Activated CD4-positive, alpha-beta T cell treated with anti-CD3 and anti-CD28 coated beads for 36 hours (primary cell): ENCODE measurements around the gene FAM153A. TPM values are rescaled to one million over a fixed set of nuclear protein-coding genes. Genes with fewer than 3 reads are reported as not detected.
"Not testable (repeated sequence)": the region's sequence is repeated elsewhere in the genome, so short reads cannot be mapped to it uniquely, and the experiment has no call there.

Experiments
- ATAC-seq: fragments of 200-7000 bp; cut with Tn5 transposase; one replicate; pipeline ENCODE4 v1.10.0; 2021; ENCODE audit warnings: mild to moderate bottlenecking, moderate library complexity
- CTCF ChIA-PET: fragments of 350-600 bp; sonication (Branson Sonifier 250); formaldehyde crosslinking; loops from one replicate; lab custom pipeline; 2021; ENCODE audit warnings: antibody characterized with exemption; lab: Charles Lee
- POLR2A ChIA-PET: fragments of 350-600 bp; sonication (Branson Sonifier 250); formaldehyde crosslinking; loops from one replicate; lab custom pipeline; 2021; ENCODE audit warnings: antibody characterized with exemption, inconsistent platforms; lab: Charles Lee
- DNase-seq: peaks from one replicate; pipeline ENCODE4 v3.0.0-alpha.2; 2020
- H3K27ac Mint-ChIP-seq: one replicate; pipeline ENCODE4 v1.8.0; 2021; ENCODE audit warnings: mixed read lengths
- H3K27me3 Mint-ChIP-seq: one replicate; pipeline ENCODE4 v1.8.0; 2021; ENCODE audit warnings: mixed read lengths
- H3K36me3 Mint-ChIP-seq: one replicate; pipeline ENCODE4 v1.8.0; 2021; ENCODE audit warnings: low read depth, mixed read lengths
- H3K4me1 Mint-ChIP-seq: one replicate; pipeline ENCODE4 v1.8.0; 2021; ENCODE audit warnings: mixed read lengths
- H3K4me3 Mint-ChIP-seq: one replicate; pipeline ENCODE4 v1.8.0; 2021; ENCODE audit warnings: mild to moderate bottlenecking, moderate library complexity, mixed read lengths
- H3K9me3 Mint-ChIP-seq: one replicate; pipeline ENCODE4 v1.8.0; 2021; ENCODE audit warnings: low read depth, mixed read lengths
- intact Hi-C, 2 experiments: fragments of 100-400 bp; cut with DNase I in 1 of 2; cut with micrococcal nuclease in 1 of 2; formaldehyde crosslinking; loops; one replicate each; pipeline versions ENCODE4 v1.14.2 to v1.15.1; 2022 to 2024; cut with DNase I, micrococcal nuclease
- total RNA-seq, 2 experiments: library from RNA; stranded (reverse); gene quantifications; one replicate each; pipeline ENCODE4 v1.2.3, GENCODE V29; 2021

Gene FAM153A
- total RNA-seq, 2 experiments from 2014 or later, result 38.8 to 54.0 TPM

DNA sequence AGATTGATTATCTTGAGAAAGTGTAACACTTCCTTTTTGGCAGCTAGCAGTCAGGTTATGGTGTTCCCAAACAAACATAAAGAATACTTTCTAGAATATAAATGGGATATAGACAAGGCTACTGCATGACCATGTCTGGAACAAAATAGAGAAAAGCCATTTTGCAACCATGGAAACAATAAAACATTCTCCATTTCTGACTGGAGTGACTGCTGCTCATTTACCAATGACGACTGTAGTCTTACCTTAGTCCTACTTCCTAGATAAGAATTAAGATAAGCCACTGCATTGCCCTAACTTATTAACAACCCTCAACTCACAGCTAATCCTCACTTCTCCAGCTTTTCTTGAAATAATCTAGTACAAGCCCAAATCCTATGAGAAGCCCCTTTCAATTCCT lies 100.8 kb downstream of the FAM153A start:
- ATAC-seq, H3K27me3 Mint-ChIP-seq, H3K36me3 Mint-ChIP-seq, DNase-seq, intact Hi-C loops, POLR2A ChIA-PET, CTCF ChIA-PET, H3K4me1 Mint-ChIP-seq, H3K27ac Mint-ChIP-seq, H3K9me3 Mint-ChIP-seq, H3K4me3 Mint-ChIP-seq: not testable (repeated sequence)

Other genes starting within 250 kb of the FAM153A start
- gene FAM193B, start 228.3 kb downstream of the FAM153A start, total RNA-seq, result 10 to 100 TPM; 63.6 to 77.7 TPM
- gene TMED9, start 190.7 kb downstream of the FAM153A start, total RNA-seq, result 100 to 1,000 TPM in 1 of 2 experiments, 10 to 100 TPM in 1; 83.2 to 109 TPM
- 10 to 100 TPM; 16.3 to 18.1 TPM for gene B4GALT7, start 182.8 kb downstream of the FAM153A start, total RNA-seq
- gene PROP1, start 213.3 kb upstream of the FAM153A start, total RNA-seq, result not detected